NCI-H2227 treated with DMSO at 0.1 percent for 48 hours (cell line): ENCODE measurements around the gene BDNF.
"Not testable (repeated sequence)": the region's sequence is repeated elsewhere in the genome, so short reads cannot be mapped to it uniquely, and the experiment has no call there.

ENCODE experiments used
- DNase-seq: peaks from one replicate; lab custom pipeline; 2025; lab: John Stamatoyannopoulos, UW

BDNF gene

GRCh38 chr11:27700351-27701301, at the start of gene BDNF:
Gene BDNF (minus strand): TSS chr11:27700455. CDS start chr11:27658564, 41,891 bp downstream.
- no peak for DNase-seq

GRCh38 chr11:27740362-27741013, 40.2 kb upstream of the BDNF start:
- DNase-seq: no peak

GRCh38 chr11:27735281-27735680, 35.0 kb upstream of the BDNF start:
- DNase-seq: no peak

- not testable (repeated sequence) for DNase-seq
These were observed 31.5 kb upstream of the BDNF start for GRCh38 chr11:27731803-27732202.

- no peak for DNase-seq
These were observed 26.7 kb upstream of the BDNF start for GRCh38 chr11:27726981-27727380.

- DNase-seq: no peak
These were observed 23.4 kb upstream of the BDNF start for GRCh38 chr11:27723687-27724086.

- DNase-seq: no peak
These were observed 22.7 kb upstream of the BDNF start for GRCh38 chr11:27722953-27723344.

GRCh38 chr11:27722117-27722952, 22.1 kb upstream of the BDNF start:
- DNase-seq: no peak

GRCh38 chr11:27721264-27722116, 21.2 kb upstream of the BDNF start:
- DNase-seq: no peak

- DNase-seq: no peak
These were observed 20.1 kb upstream of the BDNF start for GRCh38 chr11:27720277-27720830.

GRCh38 chr11:27719546-27719925, 19.3 kb upstream of the BDNF start:
- no peak for DNase-seq

GRCh38 chr11:27718863-27719545, 18.7 kb upstream of the BDNF start:
- DNase-seq: peak; percentile 63

GRCh38 chr11:27718346-27718862, 18.1 kb upstream of the BDNF start:
- peak; percentile 78 for DNase-seq

GRCh38 chr11:27717801-27718229, 17.6 kb upstream of the BDNF start:
- peak; percentile 48 for DNase-seq

GRCh38 chr11:27717377-27717776, 17.1 kb upstream of the BDNF start:
- no peak for DNase-seq

GRCh38 chr11:27716835-27717234, 16.6 kb upstream of the BDNF start:
- DNase-seq: no peak

GRCh38 chr11:27716216-27716615, 16.0 kb upstream of the BDNF start:
- no peak for DNase-seq

- DNase-seq: no peak
These were observed 11.5 kb upstream of the BDNF start for GRCh38 chr11:27711725-27712124.

- DNase-seq: no peak
These were observed 10.3 kb upstream of the BDNF start for GRCh38 chr11:27710536-27710935.

GRCh38 chr11:27707676-27708075, 7.4 kb upstream of the BDNF start:
- DNase-seq: no peak
